Effector CD4-positive, alpha-beta T cell (primary cell): ENCODE results near the gene L3MBTL1.
A peak's percentile ranks its signal among the peaks of the same experiment; 100 is the strongest.

Source experiments
- DNase-seq: peaks from one replicate; pipeline ENCODE4 v3.0.0-alpha.2; 2020

L3MBTL1 gene

GRCh38 chr20:43508106-43508505 is 609 bp downstream of the L3MBTL1 start:
- DNase-seq = no peak

GRCh38 chr20:43508604-43509040 is 1.1 kb downstream of the L3MBTL1 start:
- no peak for DNase-seq

GRCh38 chr20:43511879-43512278 is 4.4 kb downstream of the L3MBTL1 start:
- DNase-seq = no peak

- DNase-seq = no peak
These were observed 6.0 kb downstream of the L3MBTL1 start for GRCh38 chr20:43513372-43513930.

- peak; percentile 87 for DNase-seq
These were observed 6.6 kb downstream of the L3MBTL1 start for GRCh38 chr20:43513931-43514647.

GRCh38 chr20:43514648-43514999 is 7.1 kb downstream of the L3MBTL1 start:
- DNase-seq = peak; percentile 12

- no peak for DNase-seq
These were observed 8.1 kb downstream of the L3MBTL1 start for GRCh38 chr20:43515628-43516027.

GRCh38 chr20:43516251-43516824 is 8.8 kb downstream of the L3MBTL1 start:
- DNase-seq = no peak

- DNase-seq = no peak
These were observed 12.7 kb downstream of the L3MBTL1 start for GRCh38 chr20:43520074-43520630.

GRCh38 chr20:43525021-43525420 is 17.5 kb downstream of the L3MBTL1 start:
- no peak for DNase-seq

GRCh38 chr20:43528258-43528875 is 20.9 kb downstream of the L3MBTL1 start:
- no peak for DNase-seq

GRCh38 chr20:43529051-43529450 is 21.6 kb downstream of the L3MBTL1 start:
- no peak for DNase-seq

GRCh38 chr20:43529457-43530153 is 22.1 kb downstream of the L3MBTL1 start:
- no peak for DNase-seq

GRCh38 chr20:43530321-43531090 is 23.0 kb downstream of the L3MBTL1 start:
- no peak for DNase-seq

- no peak for DNase-seq
These were observed 23.6 kb downstream of the L3MBTL1 start for GRCh38 chr20:43531091-43531443.

GRCh38 chr20:43532416-43533055 is 25.0 kb downstream of the L3MBTL1 start:
- no peak for DNase-seq

GRCh38 chr20:43533060-43533459 is 25.6 kb downstream of the L3MBTL1 start:
- no peak for DNase-seq

GRCh38 chr20:43534016-43534415 is 26.5 kb downstream of the L3MBTL1 start:
- DNase-seq = no peak

GRCh38 chr20:43534791-43535350 is 27.4 kb downstream of the L3MBTL1 start:
- no peak for DNase-seq

GRCh38 chr20:43535370-43536004 is 28.0 kb downstream of the L3MBTL1 start:
- no peak for DNase-seq
